Tibial artery (tissue), 4 donors: ENCODE measurements around the gene KCNMA1.

Experiments used
- DNase-seq, 2 donors: peaks; one replicate each; pipeline ENCODE4 v3.0.0-alpha.2; 2019
- H3K27ac ChIP-seq, 2 donors: fragments of 200-600 bp; sonication (generic) in 1 of 2; 1 replicate in 1 of 2; 2 replicates in 1 of 2; pipeline ENCODE4 v1.5.1; 2018 to 2019; ENCODE audit warnings: mild to moderate bottlenecking in 1 of 2
- H3K27me3 ChIP-seq, 2 donors: fragments of 200-600 bp; sonication (generic) in 1 of 2; one replicate each; pipeline versions ENCODE4 v1.5.1 to v1.6.0; 2016 to 2019
- H3K36me3 ChIP-seq, 3 donors: fragments of 200-600 bp; sonication (generic) in 2 of 3; one replicate each; pipeline ENCODE4 v1.5.1; 2016 to 2019; ENCODE audit warnings: mild to moderate bottlenecking in 2 of 3
- H3K4me1 ChIP-seq, 4 donors: fragments of 200-600 bp; sonication (generic) in 2 of 4; 1 replicate in 3 of 4; 2 replicates in 1 of 4; pipeline ENCODE4 v1.5.1; 2016 to 2019
- H3K4me3 ChIP-seq, 2 donors: fragments of 200-600 bp; sonication (generic) in 1 of 2; 1 replicate in 1 of 2; 2 replicates in 1 of 2; pipeline ENCODE4 v1.5.1; 2018 to 2019; ENCODE audit warnings: mild to moderate bottlenecking in 2 of 2
- H3K9me3 ChIP-seq, 3 donors: fragments of 200-600 bp; sonication (generic) in 1 of 3; one replicate each; pipeline ENCODE4 v1.5.1; 2016 to 2019
- CTCF ChIP-seq, 2 experiments: fragments of 200-600 bp in 1 of 2; fragments of 450-650 bp in 1 of 2; IDR thresholded peaks; one replicate each; pipeline ENCODE4 v1.5.1; 2017 to 2019; ENCODE audit warnings: antibody characterized with exemption in 2 of 2, mild to moderate bottlenecking in 1 of 2, moderate library complexity in 1 of 2
- intact Hi-C: fragments of 100-400 bp; cut with DNase I; formaldehyde crosslinking; loops from one replicate; pipeline ENCODE4 v1.15.0; 2023; ENCODE audit warnings: low total_unique reads

KCNMA1 gene

GRCh38 chr10:77474939-77475338 is 162.7 kb downstream of the KCNMA1 start:
- Histone ChIP-seq H3K9me3 (no peaks in the 10 kb centered on the region), H3K4me3 (no peak overlapping the region), H3K4me1 (peaks cover 0 to 28% (median 4%) of the 10 kb centered on the region in 4 donors), H3K27me3 (no peaks in the 10 kb centered on the region), H3K27ac (no peak overlapping the region), H3K36me3 (no peaks in the 10 kb centered on the region)
- intact Hi-C loops, result no loop called here
- TF ChIP-seq CTCF (IDR thresholded peaks at IDR 0.05), result no peak
- no peak for DNase-seq

- H3K27ac ChIP-seq, result no peak overlapping the region
- intact Hi-C loops, result no loop called here
- TF ChIP-seq CTCF (IDR thresholded peaks at IDR 0.05), result no peak
Observed at GRCh38 chr10:77474386-77474785, 163.2 kb downstream of the KCNMA1 start.

GRCh38 chr10:77472146-77472545 is 165.5 kb downstream of the KCNMA1 start:
- DNase-seq, result no peak
- intact Hi-C loops, result no loop called here
- no peaks in the 10 kb centered on the region for H3K27me3 ChIP-seq
- no peak overlapping the region for H3K4me3 ChIP-seq
- H3K36me3 ChIP-seq, result no peaks in the 10 kb centered on the region
- no peaks in the 10 kb centered on the region for H3K9me3 ChIP-seq
- TF ChIP-seq CTCF (IDR thresholded peaks at IDR 0.05), result no peak
- H3K27ac ChIP-seq, result no peak overlapping the region
- peaks cover 0 to 16% (median 7%) of the 10 kb centered on the region in 4 donors for H3K4me1 ChIP-seq

More at GRCh38 chr10:77474386-77474785, 163.2 kb downstream of the KCNMA1 start:
- no peaks in the 10 kb centered on the region for H3K9me3 ChIP-seq
- peaks cover 0 to 26% (median 3%) of the 10 kb centered on the region in 4 donors for H3K4me1 ChIP-seq
- H3K4me3 ChIP-seq, result no peak overlapping the region
- H3K27me3 ChIP-seq, result no peaks in the 10 kb centered on the region
- DNase-seq, result no peak
- H3K36me3 ChIP-seq, result no peaks in the 10 kb centered on the region

GRCh38 chr10:77471069-77471536 is 166.5 kb downstream of the KCNMA1 start:
- Histone ChIP-seq H3K4me1 (peaks cover 0 to 27% (median 12%) of the 10 kb centered on the region in 4 donors), H3K4me3 (no peak overlapping the region), H3K9me3 (no peaks in the 10 kb centered on the region), H3K27me3 (no peaks in the 10 kb centered on the region), H3K27ac (no peak overlapping the region), H3K36me3 (no peaks in the 10 kb centered on the region)
- intact Hi-C loops, result no loop called here
- no peak for DNase-seq
- TF ChIP-seq CTCF (IDR thresholded peaks at IDR 0.05), result no peak

- Histone ChIP-seq H3K36me3 (no peaks in the 10 kb centered on the region), H3K9me3 (no peaks in the 10 kb centered on the region), H3K27ac (peak overlapping the region; percentile 45 to 63), H3K27me3 (no peaks in the 10 kb centered on the region), H3K4me1 (peaks cover 0 to 60% (median 39%) of the 10 kb centered on the region in 4 donors), H3K4me3 (no peak overlapping the region)
- peak; percentile 29 to 76 for DNase-seq
- intact Hi-C loops, result no loop called here
- no peak for TF ChIP-seq CTCF (IDR thresholded peaks at IDR 0.05)
Observed at GRCh38 chr10:77467422-77467963, 170.1 kb downstream of the KCNMA1 start.
